Measurements from ENCODE around the gene MYO9A. TPM values are rescaled to one million over a fixed set of nuclear protein-coding genes. Genes with fewer than 3 reads are reported as not detected.
A peak's percentile ranks its signal among the peaks of the same experiment; 100 is the strongest.

Gene MYO9A
- total RNA-seq, 1 experiment from 2014 or later = 34.0 TPM

- ChIA-PET CTCF (interaction anchor here (0.6 kb wide), 1 partner anchor 38 kb away, joined by 8 read pairs; no protein-coding TSS in a partner anchor), POLR2A (ENCODE audit: unreplicated experiment) (no interaction called here)
- no peak overlapping the region for H3K4me2 ChIP-seq
These were observed 336.6 kb downstream of the MYO9A start for GRCh38 chr15:71781179-71781964.

GRCh38 chr15:71780115-71780976 is 337.6 kb downstream of the MYO9A start:
- intact Hi-C loops (cut with micrococcal nuclease; ENCODE audit: unreplicated experiment) = loop anchor here (2.0 kb wide), 1 partner anchor 20 kb away; no protein-coding TSS in a partner anchor
- Histone ChIP-seq H3K4me3 (peak overlapping the region; percentile 37; the same call in 1 of the 2 replicates), H4K20me1 (ENCODE audit: insufficient read depth) (no peaks in the 10 kb centered on the region), H3F3A (ENCODE audit: insufficient read depth, low read depth) (no peaks in the 10 kb centered on the region; the same call in 1 of the 2 replicates), H3K27ac (peak overlapping the region; percentile 87), H3K79me2 (ENCODE audit: low read depth) (no peaks in the 10 kb centered on the region), H3K27me3 (ENCODE audit: insufficient read depth, low read depth) (no peaks in the 10 kb centered on the region), H3K4me2 (peak overlapping the region; percentile 65), H3K9me3 (ENCODE audit: insufficient read depth, low read depth) (no peaks in the 10 kb centered on the region), H2AFZ (no peak overlapping the region), H3K4me1 (replicated peaks; ENCODE audit: insufficient read depth) (peaks cover 13% of the 10 kb centered on the region), H3K9me2 (ENCODE audit: insufficient read depth) (no peaks in the 10 kb centered on the region), H3K36me3 (ENCODE audit: low read depth) (no peaks in the 10 kb centered on the region)
- TF ChIP-seq EZH2 (IDR thresholded peaks at IDR 0.05; ENCODE audit: low read depth) (no peak), CTCF (conservative IDR thresholded peaks at IDR 0.05) (peak; percentile 79)
- BruUV-seq (replicated peaks) = TSS peak; percentile 33
- ChIA-PET CTCF (interaction anchor here (0.6 to 2.0 kb wide), 3 partner anchors 21 to 37 kb away, joined by 7 to 16 read pairs (median 8); no protein-coding TSS in a partner anchor), POLR2A (ENCODE audit: unreplicated experiment) (no interaction called here)
- peak; percentile 48 to 52 for DNase-seq

More at GRCh38 chr15:71781179-71781964, 336.6 kb downstream of the MYO9A start:
- no peak for DNase-seq
- no peaks in the 10 kb centered on the region for H3K27me3 ChIP-seq (ENCODE audit: insufficient read depth, low read depth)
- H3F3A ChIP-seq (ENCODE audit: insufficient read depth, low read depth) = no peaks in the 10 kb centered on the region
- no peaks in the 10 kb centered on the region for H3K9me2 ChIP-seq (ENCODE audit: insufficient read depth)
- BruUV-seq (replicated peaks) = no TSS peak
- H3K79me2 ChIP-seq (ENCODE audit: low read depth) = no peaks in the 10 kb centered on the region
- H3K4me1 ChIP-seq (replicated peaks; ENCODE audit: insufficient read depth) = peaks cover 13% of the 10 kb centered on the region
- no peaks in the 10 kb centered on the region for H4K20me1 ChIP-seq (ENCODE audit: insufficient read depth)
- TF ChIP-seq CTCF (conservative IDR thresholded peaks at IDR 0.05) = no peak
- no peak for TF ChIP-seq EZH2 (IDR thresholded peaks at IDR 0.05; ENCODE audit: low read depth)
- no peak overlapping the region for H2AFZ ChIP-seq
- H3K27ac ChIP-seq = no peak overlapping the region
- no peak overlapping the region for H3K4me3 ChIP-seq
- no peaks in the 10 kb centered on the region for H3K9me3 ChIP-seq (ENCODE audit: insufficient read depth, low read depth)
- H3K36me3 ChIP-seq (ENCODE audit: low read depth) = no peaks in the 10 kb centered on the region
- intact Hi-C loops (cut with micrococcal nuclease; ENCODE audit: unreplicated experiment) = loop anchor here (2.0 kb wide), 1 partner anchor 19 kb away; no protein-coding TSS in a partner anchor

- no peak for TF ChIP-seq EZH2 (IDR thresholded peaks at IDR 0.05; ENCODE audit: low read depth)
- no peak for TF ChIP-seq CTCF (conservative IDR thresholded peaks at IDR 0.05)
- Histone ChIP-seq H3K9me3 (ENCODE audit: insufficient read depth, low read depth) (no peaks in the 10 kb centered on the region), H3K4me2 (no peak overlapping the region), H3K27me3 (ENCODE audit: insufficient read depth, low read depth) (no peaks in the 10 kb centered on the region), H3K4me3 (no peak overlapping the region), H3K27ac (peak overlapping the region; percentile 87), H4K20me1 (ENCODE audit: insufficient read depth) (no peaks in the 10 kb centered on the region), H2AFZ (no peak overlapping the region), H3F3A (ENCODE audit: insufficient read depth, low read depth) (no peaks in the 10 kb centered on the region; the same call in 1 of the 2 replicates), H3K9me2 (ENCODE audit: insufficient read depth) (no peaks in the 10 kb centered on the region), H3K4me1 (replicated peaks; ENCODE audit: insufficient read depth) (peaks cover 13% of the 10 kb centered on the region), H3K79me2 (ENCODE audit: low read depth) (no peaks in the 10 kb centered on the region), H3K36me3 (ENCODE audit: low read depth) (no peaks in the 10 kb centered on the region)
- ChIA-PET CTCF (interaction anchor here (2.0 kb wide), 1 partner anchor 22 kb away, joined by 7 read pairs; no protein-coding TSS in a partner anchor), POLR2A (ENCODE audit: unreplicated experiment) (interaction anchor here (0.7 kb wide), 1 partner anchor 294 kb away, joined by 3 read pairs; no protein-coding TSS in a partner anchor)
- BruUV-seq (replicated peaks) = no TSS peak
- intact Hi-C loops (cut with micrococcal nuclease; ENCODE audit: unreplicated experiment) = no loop called here
- DNase-seq = no peak
These were observed 338.7 kb downstream of the MYO9A start for GRCh38 chr15:71779073-71779797.
